K562 (cell line): Measurements from ENCODE around the gene PTPRT. TPM values are rescaled to one million over a fixed set of nuclear protein-coding genes. Genes with fewer than 3 reads are reported as not detected.

ENCODE experiments used
- ARID1B ChIP-seq: fragments of 450-650 bp; IDR thresholded peaks from 2 replicates; pipeline ENCODE4 v1.6.1; 2016; ENCODE audit warnings: antibody characterized with exemption, mild to moderate bottlenecking, inconsistent platforms
- KDM2B ChIP-seq: fragments of 250-450 bp; sonication (Bioruptor Pico); IDR thresholded peaks from 2 replicates; pipeline ENCODE4 v1.8.0; 2021; ENCODE audit warnings: mild to moderate bottlenecking, moderate library complexity
- OTX1 ChIP-seq: fragments of 450-650 bp; formaldehyde crosslinking; IDR thresholded peaks from 2 replicates; pipeline ENCODE4 v1.4.0; 2022; ENCODE audit warnings: mild to moderate bottlenecking
- ZNF197 ChIP-seq: fragments of 200-800 bp; sonication (Bioruptor generic); IDR thresholded peaks from 2 replicates; pipeline ENCODE4 v1.6.1; 2016; ENCODE audit warnings: low read depth, missing genetic modification characterization, missing compliant biosample characterization
- ZNF232 ChIP-seq: sonication (generic); formaldehyde crosslinking; IDR thresholded peaks from 2 replicates; pipeline ENCODE4 v1.8.0; 2022; ENCODE audit warnings: mild to moderate bottlenecking, missing genetic modification reagents
- ZZZ3 ChIP-seq: fragments of 450-650 bp; IDR thresholded peaks from 2 replicates; pipeline ENCODE4 v1.6.1; 2016; ENCODE audit warnings: antibody characterized with exemption, mild to moderate bottlenecking, moderate library complexity
- polyA plus RNA-seq, 8 experiments: library from polyadenylated mRNA; depleted of rRNA in 4 of 8; stranded (reverse) in 5 of 8; unstranded in 3 of 8; fragments of >200 nt; fragmentation: Nextera tagmentation in 2 of 8; fragmentation: Illumina TruSeq in 1 of 8; extraction: Ambion mirVana in 2 of 8; extraction: Trizol in 1 of 8; gene quantifications; 2 replicates each; pipeline versions ENCODE4 v1.2.1 to v1.2.3, GENCODE V29; 2011 to 2014; ENCODE audit warnings: inconsistent platforms in 1 of 8, missing spikeins in 1 of 8
- total RNA-seq, 7 experiments: library from RNA; depleted of rRNA in 6 of 7; stranded (reverse); fragments of >200 nt in 6 of 7; fragmentation: Illumina TruSeq in 2 of 7; extraction: Trizol in 2 of 7; gene quantifications; 2 replicates each; pipeline versions ENCODE4 v1.2.1 to v1.2.3, GENCODE V29; 2011 to 2021; ENCODE audit warnings: low replicate concordance in 1 of 7
- TF ChIP-seq, protein P1 (sequence below): fragments of 250-450 bp; sonication (Bioruptor Pico); IDR thresholded peaks from 2 replicates; pipeline ENCODE4 v1.4.0; 2020; ENCODE audit warnings: mild to moderate bottlenecking, moderate library complexity
- TF ChIP-seq, protein P2 (sequence below): fragments of 250-450 bp; sonication (Bioruptor Pico); IDR thresholded peaks from 2 replicates; pipeline ENCODE4 v1.4.0; 2020; ENCODE audit warnings: mild to moderate bottlenecking, moderate library complexity

The PTPRT gene
- total and polyA plus RNA-seq, 9 of the 15 experiments (the other 6 are each of a cell fraction or from before 2014, with no cell fraction given) = not detected

DNA sequence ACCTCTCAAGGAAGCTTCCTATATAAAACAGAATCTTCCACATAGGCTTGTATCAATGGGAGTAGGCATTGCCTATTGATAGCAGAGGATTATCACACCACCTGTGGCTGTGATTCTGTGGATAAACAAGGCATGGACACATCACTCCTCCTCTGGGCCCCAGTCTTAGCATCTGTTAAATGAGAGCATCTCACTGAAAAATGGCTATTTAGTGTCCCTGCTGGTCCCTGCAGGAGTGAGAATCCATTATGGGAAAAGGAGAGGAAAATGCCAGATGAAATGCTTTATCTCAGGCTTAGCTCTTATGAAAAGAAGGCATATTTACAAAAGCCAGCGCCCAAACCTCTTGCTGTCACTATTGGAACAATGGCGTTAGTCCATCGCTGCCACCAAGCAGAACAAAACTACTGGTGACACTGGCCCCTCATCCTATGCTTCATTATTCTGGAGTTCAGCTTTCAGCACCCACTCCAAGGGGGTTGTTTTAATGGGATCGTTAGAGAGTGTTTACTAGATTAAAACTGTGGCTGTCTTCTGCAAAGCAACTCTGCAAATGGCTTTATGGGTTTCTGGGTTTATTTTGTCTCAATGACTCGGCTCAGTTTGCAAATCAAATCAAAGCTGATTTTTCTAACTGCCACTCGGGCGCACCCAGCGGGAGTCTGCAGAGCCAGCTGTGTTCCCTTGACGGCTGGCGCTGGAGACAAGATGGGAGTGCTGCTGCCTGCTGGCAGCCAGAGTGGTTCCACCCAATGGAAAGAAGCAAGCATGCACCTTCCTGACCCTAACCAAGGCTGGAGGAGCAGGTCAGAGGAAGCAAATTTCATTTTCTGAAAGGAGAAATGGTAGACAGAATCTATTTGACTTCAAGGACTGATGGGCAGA lies 912.7 kb downstream of the PTPRT start (continued):
- TF ChIP-seq, protein P1, sequence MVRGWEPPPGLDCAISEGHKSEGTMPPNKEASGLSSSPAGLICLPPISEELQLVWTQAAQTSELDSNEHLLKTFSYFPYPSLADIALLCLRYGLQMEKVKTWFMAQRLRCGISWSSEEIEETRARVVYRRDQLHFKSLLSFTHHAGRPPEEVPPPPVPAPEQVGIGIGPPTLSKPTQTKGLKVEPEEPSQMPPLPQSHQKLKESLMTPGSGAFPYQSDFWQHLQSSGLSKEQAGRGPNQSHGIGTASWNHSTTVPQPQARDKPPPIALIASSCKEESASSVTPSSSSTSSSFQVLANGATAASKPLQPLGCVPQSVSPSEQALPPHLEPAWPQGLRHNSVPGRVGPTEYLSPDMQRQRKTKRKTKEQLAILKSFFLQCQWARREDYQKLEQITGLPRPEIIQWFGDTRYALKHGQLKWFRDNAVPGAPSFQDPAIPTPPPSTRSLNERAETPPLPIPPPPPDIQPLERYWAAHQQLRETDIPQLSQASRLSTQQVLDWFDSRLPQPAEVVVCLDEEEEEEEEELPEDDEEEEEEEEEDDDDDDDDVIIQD = no peak
- no peak for TF ChIP-seq KDM2B (CRISPR knock-in tag)
- TF ChIP-seq ARID1B = no peak
- no peak for TF ChIP-seq ZNF197 (CRISPR knock-in tag)
- no peak for TF ChIP-seq OTX1 (CRISPR knock-in tag)
- TF ChIP-seq, protein P2, sequence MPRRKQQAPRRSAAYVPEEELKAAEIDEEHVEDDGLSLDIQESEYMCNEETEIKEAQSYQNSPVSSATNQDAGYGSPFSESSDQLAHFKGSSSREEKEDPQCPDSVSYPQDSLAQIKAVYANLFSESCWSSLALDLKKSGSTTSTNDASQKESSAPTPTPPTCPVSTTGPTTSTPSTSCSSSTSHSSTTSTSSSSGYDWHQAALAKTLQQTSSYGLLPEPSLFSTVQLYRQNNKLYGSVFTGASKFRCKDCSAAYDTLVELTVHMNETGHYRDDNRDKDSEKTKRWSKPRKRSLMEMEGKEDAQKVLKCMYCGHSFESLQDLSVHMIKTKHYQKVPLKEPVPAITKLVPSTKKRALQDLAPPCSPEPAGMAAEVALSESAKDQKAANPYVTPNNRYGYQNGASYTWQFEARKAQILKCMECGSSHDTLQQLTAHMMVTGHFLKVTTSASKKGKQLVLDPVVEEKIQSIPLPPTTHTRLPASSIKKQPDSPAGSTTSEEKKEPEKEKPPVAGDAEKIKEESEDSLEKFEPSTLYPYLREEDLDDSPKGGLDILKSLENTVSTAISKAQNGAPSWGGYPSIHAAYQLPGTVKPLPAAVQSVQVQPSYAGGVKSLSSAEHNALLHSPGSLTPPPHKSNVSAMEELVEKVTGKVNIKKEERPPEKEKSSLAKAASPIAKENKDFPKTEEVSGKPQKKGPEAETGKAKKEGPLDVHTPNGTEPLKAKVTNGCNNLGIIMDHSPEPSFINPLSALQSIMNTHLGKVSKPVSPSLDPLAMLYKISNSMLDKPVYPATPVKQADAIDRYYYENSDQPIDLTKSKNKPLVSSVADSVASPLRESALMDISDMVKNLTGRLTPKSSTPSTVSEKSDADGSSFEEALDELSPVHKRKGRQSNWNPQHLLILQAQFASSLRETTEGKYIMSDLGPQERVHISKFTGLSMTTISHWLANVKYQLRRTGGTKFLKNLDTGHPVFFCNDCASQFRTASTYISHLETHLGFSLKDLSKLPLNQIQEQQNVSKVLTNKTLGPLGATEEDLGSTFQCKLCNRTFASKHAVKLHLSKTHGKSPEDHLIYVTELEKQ = no peak
- no peak for TF ChIP-seq ZZZ3
- TF ChIP-seq ZNF232 (CRISPR knock-in tag) = no peak
